ENCODE results near the gene CSHL1. TPM values are rescaled to one million over a fixed set of nuclear protein-coding genes. Genes with fewer than 3 reads are reported as not detected.
A peak's percentile ranks its signal among the peaks of the same experiment; 100 is the strongest.

Gene CSHL1
- total and polyA plus RNA-seq, 2 experiments from 2014 or later, result 0.44 TPM; not detected in 1

GRCh38 chr17:63939401-63939800 is 28.3 kb upstream of the CSHL1 start:
- Histone ChIP-seq H3F3A (replicated peaks; ENCODE audit: low read depth) (no peaks in the 10 kb centered on the region), H3K4me3 (no peak overlapping the region), H3K36me3 (ENCODE audit: insufficient read depth) (no peaks in the 10 kb centered on the region), H2AFZ (no peak overlapping the region), H3K27me3 (ENCODE audit: insufficient read depth) (no peaks in the 10 kb centered on the region), H3K4me2 (no peak overlapping the region), H3K27ac (ENCODE audit: low read depth) (no peak overlapping the region), H4K20me1 (replicated peaks; ENCODE audit: insufficient read depth) (no peaks in the 10 kb centered on the region), H3K79me2 (replicated peaks; ENCODE audit: insufficient read depth) (no peaks in the 10 kb centered on the region), H3K9me2 (ENCODE audit: insufficient read depth) (no peaks in the 10 kb centered on the region), H3K4me1 (ENCODE audit: insufficient read depth) (no peaks in the 10 kb centered on the region)
- Mint-ChIP-seq H3K36me3 (ENCODE audit: low read depth) (peaks cover 28% of the 10 kb centered on the region), H3K4me3 (no peak overlapping the region), H3K27me3 (ENCODE audit: insufficient read depth, low read depth, poor library complexity) (peaks cover 2% of the 10 kb centered on the region), H3K27ac (no peak overlapping the region), H3K4me1 (peaks cover 4% of the 10 kb centered on the region; the same call in 2 of the 3 replicates), H3K9me3 (no peaks in the 10 kb centered on the region; the same call in 2 of the 3 replicates)
- no peak for DNase-seq (ENCODE audit: low spot score)
- no peak for ATAC-seq
- TF ChIP-seq ZNF462 (CRISPR knock-in tag; IDR thresholded peaks at IDR 0.05) (no peak), ZNF114 (CRISPR knock-in tag; IDR thresholded peaks at IDR 0.05) (no peak), REST (IDR thresholded peaks at IDR 0.05; ENCODE audit: unreplicated experiment) (no peak), CREB1 (CRISPR knock-in tag; IDR thresholded peaks at IDR 0.05; ENCODE audit: low read depth) (no peak), POLR2AphosphoS5 (IDR thresholded peaks at IDR 0.05; ENCODE audit: low read depth) (0 out of 2 replicates have a peak, but pooled peaks have one; percentile 9), ZNF331 (CRISPR knock-in tag; IDR thresholded peaks at IDR 0.05; ENCODE audit: low read depth) (no peak)
- TF ChIP-seq, protein P1, sequence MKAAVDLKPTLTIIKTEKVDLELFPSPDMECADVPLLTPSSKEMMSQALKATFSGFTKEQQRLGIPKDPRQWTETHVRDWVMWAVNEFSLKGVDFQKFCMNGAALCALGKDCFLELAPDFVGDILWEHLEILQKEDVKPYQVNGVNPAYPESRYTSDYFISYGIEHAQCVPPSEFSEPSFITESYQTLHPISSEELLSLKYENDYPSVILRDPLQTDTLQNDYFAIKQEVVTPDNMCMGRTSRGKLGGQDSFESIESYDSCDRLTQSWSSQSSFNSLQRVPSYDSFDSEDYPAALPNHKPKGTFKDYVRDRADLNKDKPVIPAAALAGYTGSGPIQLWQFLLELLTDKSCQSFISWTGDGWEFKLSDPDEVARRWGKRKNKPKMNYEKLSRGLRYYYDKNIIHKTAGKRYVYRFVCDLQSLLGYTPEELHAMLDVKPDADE (IDR thresholded peaks at IDR 0.05), result no peak
